Astrocyte of the cerebellum (primary cell): ENCODE measurements around the gene PTGDS.

Experiments
- DNase-seq: peaks from one replicate; pipeline ENCODE4 v3.0.0-alpha.2; 2011; ENCODE audit warnings: low read depth
- H3K4me3 ChIP-seq: 2 replicates; pipeline ENCODE4 v1.5.1; 2011; ENCODE audit warnings: mild to moderate bottlenecking, low read depth, low read length, moderate library complexity
- in situ Hi-C: cut with HindIII; loops from 2 replicates; pipeline ENCODE4 v1.10.0; 2017; ENCODE audit warnings: low sequenced_read_pairs
- TF ChIP-seq, protein P1 (sequence below): IDR thresholded peaks from 2 replicates; pipeline ENCODE4 v1.5.1; 2012; ENCODE audit warnings: low read length, low read depth, moderate library complexity, mild to moderate bottlenecking; ENCODE audit errors: missing control alignments

Gene PTGDS

DNA sequence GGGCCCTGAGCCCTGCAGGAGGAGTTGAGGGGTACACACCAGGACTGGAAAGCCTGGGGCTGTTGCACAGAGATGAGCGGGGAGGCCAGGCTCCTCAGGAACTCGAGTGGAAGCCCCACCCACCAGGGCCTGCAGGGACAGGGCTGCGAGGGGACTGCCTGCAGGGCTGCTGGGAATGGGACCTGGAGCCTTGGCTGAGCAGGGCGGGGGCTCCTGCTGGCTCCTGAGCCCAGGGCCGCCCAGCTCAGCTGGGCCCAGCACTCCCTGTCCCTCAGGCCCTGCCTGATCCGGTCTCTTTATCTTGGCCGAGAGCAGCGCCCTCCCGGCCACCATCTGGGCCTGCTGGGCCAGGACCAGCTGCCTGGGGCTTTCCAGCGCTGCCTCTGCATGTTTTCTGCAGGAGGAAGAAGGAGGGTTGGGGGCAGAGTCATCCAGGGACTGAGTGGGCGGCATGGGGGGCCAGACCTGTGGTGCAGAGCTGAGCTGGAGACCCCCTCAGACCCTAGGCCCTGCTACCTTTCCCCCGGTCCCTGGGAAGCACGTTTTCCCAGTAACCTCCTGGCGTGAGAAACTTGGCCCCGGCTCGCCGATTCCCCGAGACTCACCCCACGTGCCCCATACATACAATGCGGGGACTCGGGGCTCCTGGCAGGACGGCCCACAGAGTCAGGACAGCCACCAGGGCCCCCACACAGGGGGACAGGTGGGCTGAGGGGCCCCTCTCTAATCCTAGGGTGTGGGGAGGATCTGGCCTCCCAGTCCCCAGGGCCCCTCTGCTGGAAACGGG, 15.8 kb upstream of the PTGDS start:
- in situ Hi-C loops, result no loop called here
- no peak for DNase-seq
- TF ChIP-seq, protein P1, sequence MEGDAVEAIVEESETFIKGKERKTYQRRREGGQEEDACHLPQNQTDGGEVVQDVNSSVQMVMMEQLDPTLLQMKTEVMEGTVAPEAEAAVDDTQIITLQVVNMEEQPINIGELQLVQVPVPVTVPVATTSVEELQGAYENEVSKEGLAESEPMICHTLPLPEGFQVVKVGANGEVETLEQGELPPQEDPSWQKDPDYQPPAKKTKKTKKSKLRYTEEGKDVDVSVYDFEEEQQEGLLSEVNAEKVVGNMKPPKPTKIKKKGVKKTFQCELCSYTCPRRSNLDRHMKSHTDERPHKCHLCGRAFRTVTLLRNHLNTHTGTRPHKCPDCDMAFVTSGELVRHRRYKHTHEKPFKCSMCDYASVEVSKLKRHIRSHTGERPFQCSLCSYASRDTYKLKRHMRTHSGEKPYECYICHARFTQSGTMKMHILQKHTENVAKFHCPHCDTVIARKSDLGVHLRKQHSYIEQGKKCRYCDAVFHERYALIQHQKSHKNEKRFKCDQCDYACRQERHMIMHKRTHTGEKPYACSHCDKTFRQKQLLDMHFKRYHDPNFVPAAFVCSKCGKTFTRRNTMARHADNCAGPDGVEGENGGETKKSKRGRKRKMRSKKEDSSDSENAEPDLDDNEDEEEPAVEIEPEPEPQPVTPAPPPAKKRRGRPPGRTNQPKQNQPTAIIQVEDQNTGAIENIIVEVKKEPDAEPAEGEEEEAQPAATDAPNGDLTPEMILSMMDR, result no peak
- H3K4me3 ChIP-seq, result no peak overlapping the region

DNA sequence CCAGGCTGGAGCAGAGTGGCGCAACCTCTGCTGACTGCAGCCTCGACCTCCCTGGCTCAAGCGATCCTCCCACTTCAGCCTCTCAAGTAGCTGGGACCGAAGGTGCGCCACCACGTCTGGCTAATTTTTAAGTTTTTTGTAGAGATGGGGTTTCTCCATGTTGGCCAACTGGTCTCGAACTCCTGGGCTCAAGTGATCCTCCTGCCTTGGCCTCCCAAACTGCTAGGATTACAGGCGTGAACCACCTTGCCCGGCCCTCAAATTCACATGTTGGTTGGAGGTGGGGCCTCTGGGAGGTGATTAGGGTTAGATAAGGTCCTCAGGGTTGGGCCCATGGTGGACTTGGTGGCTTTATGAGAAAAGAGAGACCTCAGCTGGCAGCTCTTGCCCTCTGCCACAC, 15.1 kb upstream of the PTGDS start:
- TF ChIP-seq, protein P1, result no peak
- no peak for DNase-seq
- in situ Hi-C loops, result no loop called here
- no peak overlapping the region for H3K4me3 ChIP-seq

DNA sequence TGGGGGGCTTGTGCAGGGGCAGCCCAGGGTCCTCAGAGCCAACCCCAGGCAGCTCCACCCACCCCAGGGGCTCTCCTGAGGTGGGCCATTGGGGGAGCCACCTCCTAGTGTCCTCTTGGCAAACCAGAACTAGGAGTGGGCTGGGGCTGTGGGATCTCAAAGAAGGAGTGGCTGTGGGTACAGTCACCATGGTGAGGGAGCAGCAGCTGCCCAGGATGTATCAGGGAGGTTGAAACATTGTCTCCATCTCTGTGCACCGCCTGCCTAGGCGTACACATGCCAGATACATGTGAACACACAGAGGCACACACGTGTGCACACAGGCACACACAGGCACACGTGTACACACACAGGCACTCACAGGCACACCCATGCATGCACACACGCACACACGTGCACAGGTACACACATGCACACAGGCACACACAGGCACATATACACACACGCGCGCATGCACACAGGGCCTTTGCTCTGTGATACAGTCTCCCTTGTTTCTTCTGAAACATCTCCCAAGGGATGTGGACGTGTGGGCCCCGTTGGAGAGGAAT, 14.5 kb upstream of the PTGDS start:
- DNase-seq, result no peak
- TF ChIP-seq, protein P1, result no peak
- no peak overlapping the region for H3K4me3 ChIP-seq
- in situ Hi-C loops, result no loop called here

DNA sequence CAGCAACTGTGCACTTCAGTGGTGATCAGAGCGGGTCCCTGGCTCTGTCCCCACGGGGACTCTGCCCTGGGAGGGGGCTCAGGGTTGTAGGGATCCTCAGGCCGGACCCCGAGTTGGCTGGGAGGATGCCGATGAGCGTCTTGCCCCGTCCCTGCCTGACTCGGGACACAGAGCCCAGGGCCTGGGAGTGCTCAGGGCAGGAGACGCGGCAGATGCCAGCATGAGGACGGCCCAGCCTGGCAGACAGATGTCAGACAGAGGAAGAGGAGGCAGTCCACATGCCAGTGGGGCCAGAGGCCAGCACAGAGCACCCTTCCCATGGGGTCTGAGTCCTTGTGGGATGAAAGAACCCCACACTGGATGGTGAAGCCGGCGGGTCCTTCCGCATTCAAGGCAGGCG, 14.0 kb upstream of the PTGDS start:
- in situ Hi-C loops, result no loop called here
- TF ChIP-seq, protein P1, result no peak
- H3K4me3 ChIP-seq, result no peak overlapping the region
- no peak for DNase-seq

DNA sequence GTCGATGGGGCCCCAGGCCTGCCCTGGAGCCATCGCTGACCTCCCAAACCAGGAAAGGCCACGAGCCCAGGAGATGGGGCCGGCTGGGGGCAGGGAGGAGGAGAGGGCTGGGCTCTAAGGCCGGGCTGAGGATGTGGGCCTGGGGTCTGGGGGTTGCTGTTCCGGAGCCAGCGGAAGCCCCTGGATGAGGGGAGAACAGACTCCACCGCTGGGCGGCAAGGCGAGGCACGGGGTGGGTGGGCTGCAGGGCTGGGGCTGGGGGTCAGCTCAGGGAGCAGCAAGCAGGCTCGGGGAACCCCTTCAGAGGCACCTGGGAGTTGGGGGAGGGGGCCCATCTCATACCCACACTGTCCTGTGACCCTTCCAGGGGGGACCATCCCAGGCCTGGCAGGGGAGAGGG, 13.6 kb upstream of the PTGDS start:
- TF ChIP-seq, protein P1, result no peak
- DNase-seq, result no peak
- H3K4me3 ChIP-seq, result no peak overlapping the region
- in situ Hi-C loops, result no loop called here

DNA sequence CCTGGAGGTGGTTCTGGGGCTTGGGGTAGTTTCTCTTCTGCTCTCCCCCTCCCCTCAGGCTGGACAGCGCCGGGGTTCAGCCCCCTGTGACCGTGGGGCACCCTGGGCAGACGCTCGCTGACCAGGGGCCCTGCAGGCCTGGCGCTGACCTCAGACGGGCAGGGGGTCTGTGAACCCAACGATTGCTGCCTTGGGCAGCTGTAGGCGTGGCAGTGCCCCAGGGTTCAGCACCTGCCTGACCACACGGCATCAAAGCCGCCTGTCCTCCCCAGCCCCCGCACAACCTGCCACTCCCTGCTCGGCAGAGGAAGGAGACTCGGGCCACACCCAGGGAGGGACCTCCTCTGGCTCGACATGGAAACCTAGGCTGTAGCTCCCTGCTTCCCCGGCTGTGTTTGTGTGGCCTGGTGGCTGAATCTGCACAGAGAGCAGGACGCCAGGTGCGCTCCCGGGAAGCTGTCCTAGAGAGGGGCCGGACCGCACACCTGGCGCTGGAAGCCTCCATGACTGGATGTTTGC, 13.1 kb upstream of the PTGDS start:
- DNase-seq, result no peak
- TF ChIP-seq, protein P1, result no peak
- in situ Hi-C loops, result no loop called here
- H3K4me3 ChIP-seq, result no peak overlapping the region
